GM12801 (cell line): Measurements from ENCODE around the gene MRPL37.

Experiments used
- TF ChIP-seq, protein P1 (sequence below): IDR thresholded peaks from one replicate; pipeline ENCODE4 v1.5.1; 2011; ENCODE audit warnings: control low read depth; ENCODE audit not compliant: insufficient read length; ENCODE audit errors: extremely low read depth

MRPL37 gene

DNA sequence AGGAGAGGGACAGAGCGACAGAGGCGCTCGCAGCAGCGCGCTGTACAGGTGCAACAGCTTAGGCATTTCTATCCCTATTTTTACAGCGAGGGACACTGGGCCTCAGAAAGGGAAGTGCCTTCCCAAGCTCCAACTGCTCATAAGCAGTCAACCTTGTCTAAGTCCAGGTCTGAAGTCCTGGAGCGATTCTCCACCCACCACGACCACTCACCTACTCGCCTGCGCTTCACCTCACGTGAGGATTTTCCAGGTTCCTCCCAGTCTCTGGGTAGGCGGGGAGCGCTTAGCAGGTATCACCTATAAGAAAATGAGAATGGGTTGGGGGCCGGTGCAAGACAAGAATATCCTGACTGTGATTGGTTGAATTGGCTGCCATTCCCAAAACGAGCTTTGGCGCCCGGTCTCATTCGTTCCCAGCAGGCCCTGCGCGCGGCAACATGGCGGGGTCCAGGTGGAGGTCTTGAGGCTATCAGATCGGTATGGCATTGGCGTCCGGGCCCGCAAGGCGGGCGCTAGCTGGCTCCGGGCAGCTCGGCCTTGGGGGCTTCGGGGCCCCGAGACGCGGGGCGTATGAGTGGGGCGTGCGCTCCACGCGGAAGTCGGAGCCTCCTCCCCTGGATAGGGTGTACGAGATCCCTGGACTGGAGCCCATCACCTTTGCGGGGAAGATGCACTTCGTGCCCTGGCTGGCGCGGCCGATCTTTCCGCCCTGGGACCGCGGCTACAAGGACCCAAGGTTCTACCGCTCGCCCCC is at the start of gene MRPL37, which contains the start of gene CYB5RL:
MRPL37 (plus strand) TSS at position 403 of the 754 bp plus-strand sequence; CDS start at position 480, 77 bp downstream.
CYB5RL (minus strand) TSS at position 266 of the 754 bp plus-strand sequence. CDS start 4,414 bp downstream, outside the sequence.
- TF ChIP-seq, protein P1, sequence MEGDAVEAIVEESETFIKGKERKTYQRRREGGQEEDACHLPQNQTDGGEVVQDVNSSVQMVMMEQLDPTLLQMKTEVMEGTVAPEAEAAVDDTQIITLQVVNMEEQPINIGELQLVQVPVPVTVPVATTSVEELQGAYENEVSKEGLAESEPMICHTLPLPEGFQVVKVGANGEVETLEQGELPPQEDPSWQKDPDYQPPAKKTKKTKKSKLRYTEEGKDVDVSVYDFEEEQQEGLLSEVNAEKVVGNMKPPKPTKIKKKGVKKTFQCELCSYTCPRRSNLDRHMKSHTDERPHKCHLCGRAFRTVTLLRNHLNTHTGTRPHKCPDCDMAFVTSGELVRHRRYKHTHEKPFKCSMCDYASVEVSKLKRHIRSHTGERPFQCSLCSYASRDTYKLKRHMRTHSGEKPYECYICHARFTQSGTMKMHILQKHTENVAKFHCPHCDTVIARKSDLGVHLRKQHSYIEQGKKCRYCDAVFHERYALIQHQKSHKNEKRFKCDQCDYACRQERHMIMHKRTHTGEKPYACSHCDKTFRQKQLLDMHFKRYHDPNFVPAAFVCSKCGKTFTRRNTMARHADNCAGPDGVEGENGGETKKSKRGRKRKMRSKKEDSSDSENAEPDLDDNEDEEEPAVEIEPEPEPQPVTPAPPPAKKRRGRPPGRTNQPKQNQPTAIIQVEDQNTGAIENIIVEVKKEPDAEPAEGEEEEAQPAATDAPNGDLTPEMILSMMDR, result no peak

DNA sequence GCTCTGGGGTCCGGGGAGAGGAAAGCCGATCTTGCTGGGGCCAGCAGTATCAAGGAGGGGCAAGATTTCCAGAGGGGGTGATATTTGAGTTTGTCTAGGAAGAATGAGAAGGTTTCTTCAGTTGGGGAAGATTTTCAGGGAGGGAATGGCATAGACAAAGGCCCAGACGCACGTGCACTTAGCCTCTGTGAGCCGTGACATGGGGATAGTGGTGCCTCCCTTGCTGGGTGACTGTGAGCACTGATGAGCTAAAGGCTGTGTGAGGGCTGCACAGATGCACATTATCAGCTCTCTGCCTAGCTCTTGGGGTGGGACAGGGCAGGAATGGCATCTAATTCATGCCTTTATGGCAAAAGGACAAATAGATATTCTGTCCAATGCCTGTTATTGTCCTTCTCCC is 49.0 kb upstream of the MRPL37 start:
- TF ChIP-seq, protein P1, result no peak

DNA sequence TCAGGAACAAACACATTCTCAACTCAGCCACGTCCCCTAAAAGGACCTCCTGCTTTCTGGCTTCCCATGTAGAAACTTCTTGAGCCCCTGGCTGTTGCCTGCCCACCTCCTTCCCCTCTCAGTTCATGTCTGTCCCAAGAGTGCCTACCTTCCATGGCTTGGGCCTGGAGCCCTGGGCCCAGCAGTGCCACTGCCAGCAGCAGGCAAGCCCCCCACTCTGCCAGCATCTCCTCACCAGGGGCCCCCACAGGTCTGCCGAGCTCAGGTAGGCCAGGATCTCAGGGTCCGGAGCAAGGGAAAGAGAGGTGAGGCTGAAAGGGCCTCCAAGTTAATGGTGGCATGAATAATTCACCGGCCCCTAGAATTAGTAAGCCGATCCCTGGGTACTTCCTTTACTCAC is 47.3 kb upstream of the MRPL37 start, which contains the start of gene CDCP2:
CDCP2 (minus strand) TSS at position 305 of the 400 bp plus-strand sequence; CDS start at position 227, 78 bp downstream.
- TF ChIP-seq, protein P1, result no peak

DNA sequence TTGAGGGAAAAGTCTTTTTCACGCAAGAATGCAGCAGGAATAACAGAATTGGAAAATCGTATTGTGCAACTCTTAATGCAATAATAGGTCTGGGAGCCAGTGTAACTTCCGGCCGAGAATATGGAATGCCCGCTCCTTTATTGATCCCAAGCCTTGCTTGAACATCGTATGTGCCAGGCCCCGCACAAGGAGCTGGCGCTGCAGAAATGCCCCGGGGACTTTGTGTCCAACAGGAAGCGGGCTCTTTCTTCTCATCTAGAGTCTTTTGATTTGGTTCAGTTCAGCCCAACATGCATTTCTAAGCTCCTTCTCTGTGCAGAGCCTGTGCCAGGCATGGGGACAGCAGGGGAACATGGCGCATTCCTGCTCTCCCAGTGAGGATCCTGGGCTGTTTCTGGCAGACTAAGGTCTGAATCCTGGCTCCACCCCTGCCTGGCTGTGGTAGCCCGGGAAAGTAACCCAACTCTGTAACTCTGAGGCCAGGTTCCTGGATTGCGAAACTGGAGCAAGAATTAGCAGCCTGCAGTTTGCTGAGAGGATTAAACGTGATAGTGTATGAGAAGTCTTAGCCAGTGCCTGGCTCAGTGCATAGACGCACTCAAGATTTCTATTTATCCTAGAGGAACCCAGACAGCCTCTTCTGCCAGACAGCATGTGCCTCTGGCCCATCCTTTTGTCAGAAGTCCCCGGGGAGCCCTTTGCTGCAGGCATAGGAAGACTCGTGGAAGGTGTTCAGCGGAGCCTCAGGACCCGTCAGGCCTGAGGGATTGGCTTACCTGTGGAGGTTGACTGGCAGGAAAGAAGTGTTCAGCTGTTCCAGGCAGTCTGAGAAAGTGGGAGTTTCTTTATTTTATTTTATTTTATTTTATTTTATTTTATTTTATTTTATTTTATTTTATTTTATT is 46.2 kb upstream of the MRPL37 start:
- TF ChIP-seq, protein P1, result no peak

DNA sequence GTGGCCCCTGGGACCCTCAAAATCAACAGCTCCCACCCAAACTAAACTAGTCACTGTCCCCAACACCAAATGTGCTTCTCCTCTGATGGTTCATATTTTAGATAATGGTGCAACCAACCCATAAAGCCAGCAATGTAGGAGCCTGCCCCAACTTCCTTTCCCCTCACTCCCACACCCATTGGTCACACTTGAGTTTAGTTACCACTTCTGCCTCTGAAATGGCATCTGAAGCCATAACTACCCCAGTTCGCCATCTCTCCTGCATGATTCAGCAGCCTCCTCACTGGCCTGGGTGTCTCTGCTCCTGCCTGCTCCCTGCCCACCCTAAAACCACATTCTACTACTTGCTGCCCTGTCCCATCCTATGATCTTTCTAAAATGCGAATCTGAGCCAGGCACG is 43.8 kb upstream of the MRPL37 start:
- TF ChIP-seq, protein P1, result no peak

DNA sequence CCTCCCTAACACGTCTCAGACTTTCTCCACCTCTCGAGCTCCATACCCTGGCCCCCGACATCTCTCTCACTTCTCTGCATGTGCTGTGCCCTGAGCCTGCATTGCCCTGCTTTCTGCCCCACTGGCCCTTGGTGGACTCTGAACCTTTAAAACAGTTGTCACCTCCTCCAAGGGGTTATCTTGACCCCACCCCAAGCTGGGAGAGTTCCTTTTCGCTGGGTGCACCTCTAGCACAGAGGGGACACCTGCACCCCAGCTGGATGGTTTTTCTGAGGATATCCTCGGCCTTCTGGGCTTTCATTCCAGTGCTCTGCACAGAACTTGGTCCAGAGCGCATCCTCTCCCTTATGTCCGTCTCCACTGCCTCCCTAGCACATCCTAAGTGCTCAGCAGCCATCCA is 43.0 kb upstream of the MRPL37 start:
- TF ChIP-seq, protein P1, result no peak

DNA sequence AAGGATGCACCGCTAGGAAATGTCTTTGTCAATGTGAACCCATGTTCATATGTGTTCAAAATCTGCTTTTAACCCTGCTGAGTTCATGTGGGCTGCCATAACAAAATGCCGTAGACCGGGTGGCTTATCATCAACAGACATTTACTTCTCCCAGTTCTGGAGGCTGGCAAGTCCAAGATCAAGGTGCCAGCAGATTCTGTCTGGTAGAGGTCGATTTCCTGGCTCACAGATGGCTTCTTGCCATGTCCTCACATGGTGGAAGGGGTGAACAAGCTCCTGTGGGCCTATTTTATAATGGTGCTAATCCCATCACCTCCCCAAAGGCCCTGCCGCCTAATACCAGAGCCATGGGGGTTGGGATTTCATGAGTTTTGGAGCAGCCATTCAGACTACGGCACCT is 42.6 kb upstream of the MRPL37 start:
- TF ChIP-seq, protein P1, result no peak
